Activated naive CD4-positive, alpha-beta T cell treated with anti-CD3 and anti-CD28 coated beads, Interleukin-2, amount 50 U/mL, for 16 hours (primary cell): ENCODE data around the gene RUFY4.
"Not testable (repeated sequence)": the region's sequence is repeated elsewhere in the genome, so short reads cannot be mapped to it uniquely, and the experiment has no call there.

Experiments
- DNase-seq: peaks from one replicate; pipeline ENCODE4 v3.0.0-alpha.2; 2020

The RUFY4 gene

DNA sequence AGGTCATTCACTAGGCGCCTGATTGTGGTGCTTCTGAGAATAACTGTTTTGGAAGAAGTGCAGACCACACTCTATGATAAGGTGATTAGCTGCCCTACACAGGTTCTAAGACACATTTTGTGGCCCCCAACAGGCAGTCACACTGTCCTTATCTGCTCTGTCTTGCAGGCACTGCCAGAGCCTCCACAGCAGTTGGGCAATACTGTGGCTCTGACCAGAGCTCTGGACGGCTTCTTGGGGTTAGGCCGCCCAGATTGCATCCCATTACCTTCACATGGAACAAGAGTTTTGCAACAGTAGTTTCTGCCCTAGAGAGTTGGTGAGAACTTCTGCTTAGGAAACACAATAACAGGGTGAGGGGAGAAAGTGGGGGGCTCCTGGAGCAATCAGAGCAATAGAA is 22.7 kb downstream of the RUFY4 start:
- no peak for DNase-seq

DNA sequence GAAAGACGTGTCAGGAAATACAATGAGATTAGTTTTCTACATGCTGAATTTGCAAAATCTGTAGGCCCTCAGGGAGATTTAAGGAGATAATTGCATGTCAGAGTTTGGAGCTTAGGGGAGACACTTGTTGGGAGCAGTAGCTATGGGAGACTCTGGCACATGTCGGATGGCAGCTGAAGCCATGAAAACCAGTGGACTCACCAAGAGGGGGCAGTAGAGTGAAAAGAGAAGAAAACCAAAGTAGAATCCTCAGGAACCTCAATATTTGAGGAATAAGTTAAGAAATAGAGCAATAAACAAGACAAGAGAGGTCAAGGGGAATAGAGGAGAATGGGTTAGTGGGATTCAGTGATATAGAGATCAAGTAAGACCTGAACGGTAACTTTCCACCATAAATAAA is 24.8 kb downstream of the RUFY4 start:
- DNase-seq = no peak

DNA sequence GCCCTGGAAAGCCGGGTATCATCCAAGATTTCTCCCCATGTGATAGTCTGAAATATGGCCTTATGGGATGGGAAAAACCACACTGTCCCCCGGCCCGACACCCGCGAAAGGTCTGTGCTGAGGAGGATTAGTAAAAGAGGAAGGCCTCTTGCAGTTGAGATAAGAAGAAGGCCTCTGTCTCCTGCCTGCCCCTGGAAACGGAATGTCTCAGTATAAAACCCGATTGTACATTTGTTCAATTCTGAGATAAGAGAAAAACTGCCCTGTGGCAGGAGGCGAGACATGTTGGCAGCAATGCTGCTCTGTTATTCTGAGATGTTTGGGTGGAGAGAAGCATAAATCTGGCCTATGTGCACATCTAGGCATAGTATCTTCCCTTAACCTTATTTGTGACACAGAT is 26.8 kb downstream of the RUFY4 start:
- DNase-seq = no peak

DNA sequence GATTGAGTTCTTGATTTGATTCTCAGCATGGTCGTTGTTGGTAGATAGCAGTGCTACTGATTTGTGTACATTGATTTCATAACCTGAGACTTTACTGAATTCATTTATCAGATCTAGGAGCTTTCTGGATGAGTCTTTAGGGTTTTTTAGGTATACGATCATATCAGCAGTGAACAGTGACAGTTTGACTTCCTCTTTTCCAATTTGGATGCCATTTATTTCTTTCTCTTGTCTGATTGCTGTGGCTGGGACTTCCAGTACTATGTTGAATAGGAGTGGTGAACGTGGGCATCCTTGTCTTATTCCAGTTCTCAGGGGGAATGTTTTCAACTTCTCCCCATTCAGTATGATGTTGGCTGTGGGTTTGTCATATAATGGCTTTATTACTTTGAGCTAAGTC is 28.9 kb downstream of the RUFY4 start:
- no peak for DNase-seq

GRCh38 chr2:218108834-218109233 is 39.8 kb downstream of the RUFY4 start:
- DNase-seq = not testable (repeated sequence)

DNA sequence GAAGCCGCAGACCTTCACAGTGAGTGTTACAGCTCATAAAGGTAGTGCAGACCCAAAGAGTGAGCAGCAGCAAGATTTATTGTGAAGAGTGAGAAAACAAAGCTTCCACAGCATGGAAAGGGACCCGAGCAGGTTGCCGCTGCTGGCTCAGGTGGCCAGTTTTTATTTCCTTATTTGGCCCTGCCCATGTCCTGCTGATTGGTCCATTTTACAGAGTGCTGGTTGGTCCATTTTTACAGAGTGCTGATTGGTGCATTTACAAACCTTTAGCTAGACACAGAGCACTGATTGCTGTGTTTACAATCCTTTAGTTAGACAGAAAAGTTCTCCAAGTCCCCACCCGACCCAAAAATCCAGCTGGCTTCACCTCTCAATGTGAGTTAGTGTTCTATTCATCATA is 52.7 kb downstream of the RUFY4 start:
- DNase-seq = not testable (repeated sequence)

DNA sequence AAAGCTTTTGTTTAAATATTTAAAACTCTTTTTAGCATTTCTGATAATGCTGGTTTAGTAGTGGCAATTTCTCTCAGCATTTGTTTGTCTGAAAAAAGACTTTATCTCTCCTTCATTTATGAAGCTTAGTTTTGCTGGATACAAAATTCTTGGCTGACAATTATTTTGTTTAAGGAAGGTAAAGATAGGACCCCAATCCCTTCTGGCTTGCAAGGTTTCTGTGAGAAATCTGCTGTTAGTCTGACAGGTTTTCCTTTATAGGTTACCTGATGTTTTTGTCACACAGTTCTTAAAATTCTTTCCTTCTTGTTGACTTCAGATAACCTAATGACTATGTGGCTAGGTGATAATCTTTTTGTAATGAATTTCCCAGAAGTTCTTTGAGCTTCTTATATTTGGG is 53.2 kb downstream of the RUFY4 start:
- not testable (repeated sequence) for DNase-seq

DNA sequence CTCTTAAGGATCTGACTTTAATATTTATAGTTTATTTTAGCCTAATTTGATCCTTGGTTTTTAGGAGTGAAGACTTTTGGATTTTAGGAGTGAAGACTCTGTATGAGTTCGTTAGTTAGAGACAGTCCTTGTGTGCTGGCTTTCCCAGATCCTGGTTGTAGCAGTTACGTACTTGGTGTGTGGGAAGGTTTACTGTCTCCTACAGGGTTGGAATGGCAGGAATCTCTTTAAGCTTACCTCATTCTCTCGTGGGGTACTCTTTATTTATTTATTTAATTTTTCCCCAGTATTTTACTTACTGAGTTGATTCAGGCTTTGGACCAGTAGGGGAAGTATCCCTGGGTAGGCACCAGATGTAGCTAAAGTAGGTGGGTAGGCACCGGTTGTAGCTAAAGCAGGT is 54.9 kb downstream of the RUFY4 start:
- DNase-seq = no peak

DNA sequence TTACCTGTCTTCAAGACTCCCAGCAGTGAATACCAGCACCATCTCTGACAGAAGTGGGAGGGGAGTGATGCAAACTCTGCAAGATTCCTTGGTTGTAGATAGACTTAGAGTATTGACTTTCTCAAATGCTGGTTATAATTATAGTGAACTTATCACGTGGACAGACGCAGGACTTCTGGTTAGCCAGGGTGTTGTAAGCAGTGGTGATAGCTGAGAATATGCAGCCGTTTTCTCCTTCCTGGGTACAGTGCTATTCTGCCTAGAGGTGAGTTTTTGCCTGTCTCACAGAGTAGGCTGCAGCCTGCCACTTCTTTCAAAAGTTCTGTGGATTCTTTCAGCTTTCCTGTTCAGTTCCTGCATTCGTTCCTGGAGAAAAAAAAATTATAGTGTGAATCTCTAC is 56.0 kb downstream of the RUFY4 start:
- no peak for DNase-seq

DNA sequence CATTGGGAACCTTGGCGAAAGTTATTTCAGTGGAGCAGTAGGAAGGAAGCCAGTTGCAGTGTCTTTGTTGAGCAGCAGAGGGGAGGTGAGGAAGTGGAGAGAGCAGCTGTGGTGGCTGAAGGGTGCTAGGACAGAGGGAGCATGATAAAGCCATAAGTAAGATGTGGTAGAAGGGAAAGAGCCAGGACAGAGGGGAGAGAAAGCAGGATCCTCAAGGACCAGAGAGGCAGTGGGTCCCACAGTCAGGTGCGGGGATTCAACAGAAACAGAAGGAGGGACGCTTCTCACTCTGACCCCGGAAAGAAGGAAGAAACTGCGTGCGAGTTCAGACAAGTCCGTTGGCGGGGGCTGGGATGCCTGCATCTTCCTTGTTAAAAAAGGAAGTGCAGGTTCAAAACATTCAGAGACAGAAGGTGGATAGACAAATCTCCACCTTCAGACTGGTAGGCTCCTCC is 56.6 kb downstream of the RUFY4 start, which contains the start of gene CXCR2:
CXCR2 (plus strand) TSS at position 403 of the 455 bp plus-strand sequence. CDS start 8,774 bp downstream, outside the sequence.
- DNase-seq = no peak

GRCh38 chr2:218127929-218128455 is 58.9 kb downstream of the RUFY4 start:
- DNase-seq = no peak

DNA sequence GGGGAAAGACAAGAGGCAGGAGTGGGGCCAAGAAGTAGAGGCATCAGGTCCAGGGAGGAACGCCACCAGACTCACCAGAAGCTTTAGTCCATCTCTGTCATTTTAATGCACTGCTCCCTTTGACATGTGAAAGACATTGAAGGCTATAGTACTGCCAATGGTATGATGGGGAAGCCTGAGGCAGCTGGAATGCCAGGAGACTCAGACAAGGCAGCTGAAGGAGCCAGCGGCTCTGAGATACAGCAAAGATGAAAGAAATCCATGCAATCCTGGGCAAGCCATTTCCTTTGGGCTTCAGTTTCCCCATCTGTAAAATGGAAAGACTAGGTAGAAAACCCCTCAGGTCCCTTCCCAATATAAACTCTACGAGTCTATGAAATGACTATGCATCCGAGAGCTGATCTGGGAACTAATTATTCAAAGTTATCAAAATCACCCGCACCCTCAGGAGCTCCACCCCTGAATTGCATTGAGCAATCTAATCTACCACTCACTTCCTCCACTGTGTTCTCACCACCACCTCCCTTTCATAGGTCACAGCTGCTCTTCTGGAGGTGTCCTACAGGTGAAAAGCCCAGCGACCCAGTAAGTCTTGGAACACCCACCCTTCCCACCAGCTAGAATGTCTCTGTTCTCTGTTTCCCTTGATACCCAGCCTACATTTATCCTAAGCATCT is 59.9 kb downstream of the RUFY4 start:
- no peak for DNase-seq

- DNase-seq = no peak
Measured at GRCh38 chr2:218129458-218130135, 60.5 kb downstream of the RUFY4 start.

DNA sequence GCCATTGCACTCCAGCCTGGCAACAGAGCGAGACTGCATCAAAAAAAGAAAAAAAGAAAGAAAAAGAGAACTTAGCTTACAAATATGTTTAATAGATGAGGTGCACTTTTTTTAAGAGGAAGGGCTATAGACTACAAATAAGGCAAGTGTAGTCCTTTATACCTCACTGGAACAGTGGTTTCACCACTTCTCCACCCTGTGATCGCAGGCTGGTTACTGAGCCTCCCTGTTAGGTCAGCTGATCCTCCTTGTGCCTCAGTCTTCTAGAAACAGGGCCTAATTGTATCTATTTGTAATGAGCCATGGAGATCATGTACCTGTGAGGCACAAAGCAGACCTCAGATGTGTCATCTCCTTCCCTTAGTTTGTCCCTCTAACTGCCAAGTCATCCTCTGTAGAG is 61.3 kb downstream of the RUFY4 start:
- no peak for DNase-seq

- no peak for DNase-seq
Measured at GRCh38 chr2:218130822-218131221, 61.8 kb downstream of the RUFY4 start.

- DNase-seq = no peak
Measured at GRCh38 chr2:218137514-218137913, 68.5 kb downstream of the RUFY4 start.

DNA sequence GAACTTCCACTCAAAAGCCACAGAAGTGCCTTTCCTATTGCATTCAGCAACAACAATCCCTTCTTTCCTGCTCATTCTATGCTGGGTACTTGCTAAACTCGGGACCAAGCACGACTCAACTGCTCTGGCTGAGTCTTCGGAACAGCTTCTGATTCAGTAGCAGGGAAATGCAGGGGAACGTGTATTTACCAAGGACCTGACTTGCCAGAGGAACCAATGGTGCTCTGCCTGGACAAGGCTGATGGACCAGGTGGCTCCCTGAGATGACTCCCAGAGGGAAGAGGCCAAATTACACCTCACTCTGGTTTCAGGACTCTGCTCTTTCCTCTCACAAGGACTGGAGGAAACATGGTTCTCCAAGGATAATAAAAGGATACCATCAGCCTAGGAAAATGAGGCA is 69.0 kb downstream of the RUFY4 start:
- no peak for DNase-seq
